Measurements from ENCODE around the gene REPS2. TPM values are rescaled to one million over a fixed set of nuclear protein-coding genes. Genes with fewer than 3 reads are reported as not detected.
"Not testable (repeated sequence)": the region's sequence is repeated elsewhere in the genome, so short reads cannot be mapped to it uniquely, and the experiment has no call there.

REPS2 gene
- total RNA-seq, 4 donors from 2014 or later = 18.2 to 68.4 (median 20.2) TPM

- no peaks in the 10 kb centered on the region for H3K36me3 ChIP-seq
- no peaks in the 10 kb centered on the region for H3K9me3 ChIP-seq
- intact Hi-C loops (cut with DNase I; ENCODE audit: low total_unique reads) = no loop called here
- H3K4me3 ChIP-seq = peak overlapping the region; percentile 45 to 61
- TF ChIP-seq POLR2A (IDR thresholded peaks at IDR 0.05) = no peak
- TF ChIP-seq CTCF (IDR thresholded peaks at IDR 0.05) = no peak
- no peaks in the 10 kb centered on the region for H3K4me1 ChIP-seq
- H3K27ac ChIP-seq = peak overlapping the region in 1 of 2 donors; percentile 33
- peak; percentile 17 to 18 for DNase-seq
- H3K27me3 ChIP-seq = no peaks in the 10 kb centered on the region
Observed at GRCh38 chrX:16946971-16947562, 609 bp downstream of the REPS2 start.

GRCh38 chrX:16950423-16950822, 4.0 kb downstream of the REPS2 start:
- no peaks in the 10 kb centered on the region for H3K4me1 ChIP-seq
- H3K9me3 ChIP-seq = no peaks in the 10 kb centered on the region
- no peak for TF ChIP-seq POLR2A (IDR thresholded peaks at IDR 0.05)
- TF ChIP-seq CTCF (IDR thresholded peaks at IDR 0.05) = no peak
- no peaks in the 10 kb centered on the region for H3K27me3 ChIP-seq
- H3K4me3 ChIP-seq = no peak overlapping the region
- no peaks in the 10 kb centered on the region for H3K36me3 ChIP-seq
- no peak overlapping the region for H3K27ac ChIP-seq
- intact Hi-C loops (cut with DNase I; ENCODE audit: low total_unique reads) = no loop called here
- DNase-seq = no peak

GRCh38 chrX:16953606-16954211, 7.3 kb downstream of the REPS2 start:
- no peak for DNase-seq
- Histone ChIP-seq H3K36me3 (no peaks in the 10 kb centered on the region), H3K27me3 (no peaks in the 10 kb centered on the region), H3K9me3 (no peaks in the 10 kb centered on the region), H3K4me1 (no peaks in the 10 kb centered on the region), H3K27ac (no peak overlapping the region), H3K4me3 (no peak overlapping the region)
- TF ChIP-seq CTCF (IDR thresholded peaks at IDR 0.05) (no peak), POLR2A (IDR thresholded peaks at IDR 0.05) (no peak)
- intact Hi-C loops (cut with DNase I; ENCODE audit: low total_unique reads) = no loop called here

GRCh38 chrX:16957751-16958150, 11.3 kb downstream of the REPS2 start:
- TF ChIP-seq CTCF (IDR thresholded peaks at IDR 0.05) (no peak), POLR2A (IDR thresholded peaks at IDR 0.05) (no peak)
- Histone ChIP-seq H3K36me3 (no peaks in the 10 kb centered on the region), H3K27ac (no peak overlapping the region), H3K27me3 (no peaks in the 10 kb centered on the region), H3K4me1 (no peaks in the 10 kb centered on the region), H3K4me3 (no peak overlapping the region), H3K9me3 (no peaks in the 10 kb centered on the region)
- DNase-seq = no peak
- intact Hi-C loops (cut with DNase I; ENCODE audit: low total_unique reads) = no loop called here

- DNase-seq = no peak
- Histone ChIP-seq H3K27ac (no peak overlapping the region), H3K9me3 (no peaks in the 10 kb centered on the region), H3K27me3 (no peaks in the 10 kb centered on the region), H3K4me3 (no peak overlapping the region), H3K36me3 (no peaks in the 10 kb centered on the region), H3K4me1 (no peaks in the 10 kb centered on the region)
- intact Hi-C loops (cut with DNase I; ENCODE audit: low total_unique reads) = no loop called here
- TF ChIP-seq POLR2A (IDR thresholded peaks at IDR 0.05) = no peak
- no peak for TF ChIP-seq CTCF (IDR thresholded peaks at IDR 0.05)
Observed at GRCh38 chrX:16958356-16958755, 11.9 kb downstream of the REPS2 start.

- not testable (repeated sequence) for DNase-seq, H3K4me1 ChIP-seq
Observed at GRCh38 chrX:16962661-16963060, 16.2 kb downstream of the REPS2 start.

More at GRCh38 chrX:16962661-16963060, 16.2 kb downstream of the REPS2 start:
- H3K36me3 ChIP-seq; H3K27ac ChIP-seq; intact Hi-C loops (cut with DNase I; ENCODE audit: low total_unique reads); H3K9me3 ChIP-seq; H3K4me3 ChIP-seq; H3K27me3 ChIP-seq: not testable (repeated sequence)
